OCI-LY3 (cell line): ENCODE measurements around the gene LRRC43.

Experiments
- CTCF ChIP-seq: fragments of 200-600, 300-600 bp; sonication (generic); IDR thresholded peaks from 2 replicates; pipeline ENCODE4 v1.5.1; 2014; ENCODE audit warnings: antibody characterized with exemption, low read length, low read depth
- EZH2phosphoT487 ChIP-seq: fragments of 200-600 bp; shearing (Covaris generic); IDR thresholded peaks from 2 replicates; pipeline ENCODE4 v1.6.1; 2018; ENCODE audit warnings: antibody characterized with exemption, mixed run types, low read depth

- TF ChIP-seq CTCF (no peak), EZH2phosphoT487 (no peak)
Measured at GRCh38 chr12:122203301-122204166, 20.6 kb downstream of the LRRC43 start, which contains the start of gene B3GNT4.
